ENCODE data around the gene CACNB4.

CACNB4 gene

GRCh38 chr2:152072011-152072410 lies 26.8 kb downstream of the CACNB4 start:
- no peaks in the 10 kb centered on the region for H3K36me3 Mint-ChIP-seq
- H3K9me3 Mint-ChIP-seq (ENCODE audit: low read depth), result no peaks in the 10 kb centered on the region
- H3K4me3 Mint-ChIP-seq, result no peak overlapping the region
- no peaks in the 10 kb centered on the region for H3K4me1 Mint-ChIP-seq (ENCODE audit: low read depth)
- H3K27ac Mint-ChIP-seq, result no peak overlapping the region
- no peaks in the 10 kb centered on the region for H3K27me3 Mint-ChIP-seq

DNA sequence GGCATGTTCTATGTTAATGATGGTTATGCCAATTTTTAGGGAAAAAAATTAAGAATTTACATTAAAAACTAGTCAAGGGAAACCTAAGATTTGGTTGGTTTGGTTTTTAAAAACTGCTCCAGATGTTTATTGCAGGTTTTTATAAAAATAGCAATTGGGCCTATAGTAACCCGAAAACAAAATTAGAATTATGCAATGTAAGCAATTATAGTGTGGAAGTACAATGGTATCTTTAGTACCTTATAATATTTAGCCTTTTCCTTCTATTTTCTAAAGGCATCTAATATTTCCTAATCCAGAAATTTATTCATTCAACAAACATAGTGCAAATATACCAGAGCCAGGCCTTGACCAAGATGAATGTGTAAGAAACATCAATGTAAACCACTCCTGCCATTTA lies 27.3 kb downstream of the CACNB4 start:
- Mint-ChIP-seq H3K9me3 (ENCODE audit: low read depth) (no peaks in the 10 kb centered on the region), H3K27ac (no peak overlapping the region), H3K4me1 (ENCODE audit: low read depth) (no peaks in the 10 kb centered on the region), H3K27me3 (no peaks in the 10 kb centered on the region), H3K36me3 (no peaks in the 10 kb centered on the region), H3K4me3 (no peak overlapping the region)

DNA sequence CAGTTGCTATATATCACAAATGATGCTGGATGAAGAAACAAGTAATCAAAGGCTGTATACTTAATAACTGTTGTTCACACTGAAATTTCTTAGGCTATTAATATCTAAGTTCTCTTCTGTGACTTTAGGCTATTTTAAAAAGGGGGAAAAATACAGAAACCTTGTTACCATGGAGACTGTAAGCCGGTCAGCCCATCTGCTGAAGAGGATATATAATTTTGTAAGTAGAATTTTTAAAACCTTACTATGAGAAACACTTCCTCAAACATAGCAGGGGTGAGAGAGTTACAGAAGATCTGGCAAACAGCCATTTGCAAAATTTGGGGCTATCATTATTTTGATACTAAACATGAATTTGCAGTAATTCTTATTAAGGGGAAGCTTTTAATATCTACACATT lies 27.8 kb downstream of the CACNB4 start:
- Mint-ChIP-seq H3K4me1 (ENCODE audit: low read depth) (no peaks in the 10 kb centered on the region), H3K27ac (no peak overlapping the region), H3K36me3 (no peaks in the 10 kb centered on the region), H3K4me3 (no peak overlapping the region), H3K9me3 (ENCODE audit: low read depth) (no peaks in the 10 kb centered on the region), H3K27me3 (peaks cover under 1% of the 10 kb centered on the region)

GRCh38 chr2:152068226-152068625 lies 30.6 kb downstream of the CACNB4 start:
- no peak overlapping the region for H3K4me3 Mint-ChIP-seq
- H3K36me3 Mint-ChIP-seq, result peaks cover 2% of the 10 kb centered on the region
- H3K27me3 Mint-ChIP-seq, result peaks cover 7% of the 10 kb centered on the region
- H3K9me3 Mint-ChIP-seq (ENCODE audit: low read depth), result no peaks in the 10 kb centered on the region
- H3K27ac Mint-ChIP-seq, result no peak overlapping the region
- H3K4me1 Mint-ChIP-seq (ENCODE audit: low read depth), result no peaks in the 10 kb centered on the region

- Mint-ChIP-seq H3K4me3 (no peak overlapping the region), H3K27ac (no peak overlapping the region), H3K27me3 (peaks cover 7% of the 10 kb centered on the region), H3K36me3 (peaks cover 2% of the 10 kb centered on the region), H3K4me1 (ENCODE audit: low read depth) (no peaks in the 10 kb centered on the region), H3K9me3 (ENCODE audit: low read depth) (no peaks in the 10 kb centered on the region)
These were observed 31.0 kb downstream of the CACNB4 start for GRCh38 chr2:152067823-152068222.

GRCh38 chr2:152065945-152066344 lies 32.9 kb downstream of the CACNB4 start:
- Mint-ChIP-seq H3K4me3 (no peak overlapping the region), H3K36me3 (peaks cover 2% of the 10 kb centered on the region), H3K27ac (no peak overlapping the region)

DNA sequence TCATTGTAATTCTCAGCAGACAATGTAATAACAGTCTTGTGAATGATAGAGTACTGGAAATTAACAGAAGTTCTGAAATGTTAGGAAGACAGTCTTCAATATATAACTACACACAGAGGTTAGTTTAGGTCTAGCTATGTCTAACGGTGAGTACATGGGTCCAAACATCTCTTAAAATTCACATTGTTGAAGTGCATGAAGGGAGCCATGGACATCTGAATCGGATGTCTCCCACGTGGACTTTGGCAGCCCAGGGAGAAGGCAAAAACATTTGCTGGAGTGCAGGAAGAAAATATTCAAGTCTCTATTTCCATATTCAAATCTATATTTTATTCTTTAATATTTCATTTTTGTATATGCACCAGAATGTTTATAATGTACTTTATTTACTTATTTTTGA lies 34.8 kb downstream of the CACNB4 start:
- Mint-ChIP-seq H3K9me3 (ENCODE audit: low read depth) (no peaks in the 10 kb centered on the region), H3K4me3 (no peak overlapping the region), H3K36me3 (peaks cover 2% of the 10 kb centered on the region), H3K27me3 (peaks cover 10% of the 10 kb centered on the region), H3K4me1 (ENCODE audit: low read depth) (no peaks in the 10 kb centered on the region), H3K27ac (no peak overlapping the region)

More at GRCh38 chr2:152065945-152066344, 32.9 kb downstream of the CACNB4 start:
- peaks cover 10% of the 10 kb centered on the region for H3K27me3 Mint-ChIP-seq
- no peaks in the 10 kb centered on the region for H3K9me3 Mint-ChIP-seq (ENCODE audit: low read depth)
- H3K4me1 Mint-ChIP-seq (ENCODE audit: low read depth), result no peaks in the 10 kb centered on the region

DNA sequence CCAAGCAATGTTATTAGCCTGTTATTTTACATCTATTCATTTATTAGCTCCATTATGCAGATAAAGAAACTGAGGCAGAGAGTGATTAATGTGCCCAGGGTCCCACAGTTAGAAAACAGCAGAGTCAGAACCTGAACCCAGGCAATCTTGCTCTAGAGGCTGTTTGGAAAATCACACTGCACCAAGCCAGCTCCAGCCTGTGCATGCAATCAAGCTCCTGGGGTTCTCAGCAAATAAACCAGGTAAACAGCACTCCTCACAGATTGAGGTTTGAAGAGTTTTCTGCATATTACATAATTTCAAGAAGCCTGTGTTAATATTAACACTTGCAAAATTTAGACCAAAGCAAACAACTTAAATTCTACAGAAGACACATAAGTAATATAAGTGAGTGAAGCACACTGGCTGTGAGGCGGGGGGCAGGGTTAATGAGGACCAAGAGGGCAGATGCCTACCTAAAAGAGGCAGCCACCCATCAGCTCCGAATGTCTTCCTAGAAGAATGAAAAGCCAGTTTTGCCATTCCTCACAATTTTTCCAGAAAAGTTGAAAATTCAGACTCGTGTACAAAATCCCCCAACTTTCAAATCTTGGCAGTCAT lies 35.4 kb downstream of the CACNB4 start:
- Mint-ChIP-seq H3K27me3 (peaks cover 10% of the 10 kb centered on the region), H3K4me3 (no peak overlapping the region), H3K4me1 (ENCODE audit: low read depth) (no peaks in the 10 kb centered on the region), H3K36me3 (peaks cover 2% of the 10 kb centered on the region), H3K27ac (no peak overlapping the region), H3K9me3 (ENCODE audit: low read depth) (no peaks in the 10 kb centered on the region)

DNA sequence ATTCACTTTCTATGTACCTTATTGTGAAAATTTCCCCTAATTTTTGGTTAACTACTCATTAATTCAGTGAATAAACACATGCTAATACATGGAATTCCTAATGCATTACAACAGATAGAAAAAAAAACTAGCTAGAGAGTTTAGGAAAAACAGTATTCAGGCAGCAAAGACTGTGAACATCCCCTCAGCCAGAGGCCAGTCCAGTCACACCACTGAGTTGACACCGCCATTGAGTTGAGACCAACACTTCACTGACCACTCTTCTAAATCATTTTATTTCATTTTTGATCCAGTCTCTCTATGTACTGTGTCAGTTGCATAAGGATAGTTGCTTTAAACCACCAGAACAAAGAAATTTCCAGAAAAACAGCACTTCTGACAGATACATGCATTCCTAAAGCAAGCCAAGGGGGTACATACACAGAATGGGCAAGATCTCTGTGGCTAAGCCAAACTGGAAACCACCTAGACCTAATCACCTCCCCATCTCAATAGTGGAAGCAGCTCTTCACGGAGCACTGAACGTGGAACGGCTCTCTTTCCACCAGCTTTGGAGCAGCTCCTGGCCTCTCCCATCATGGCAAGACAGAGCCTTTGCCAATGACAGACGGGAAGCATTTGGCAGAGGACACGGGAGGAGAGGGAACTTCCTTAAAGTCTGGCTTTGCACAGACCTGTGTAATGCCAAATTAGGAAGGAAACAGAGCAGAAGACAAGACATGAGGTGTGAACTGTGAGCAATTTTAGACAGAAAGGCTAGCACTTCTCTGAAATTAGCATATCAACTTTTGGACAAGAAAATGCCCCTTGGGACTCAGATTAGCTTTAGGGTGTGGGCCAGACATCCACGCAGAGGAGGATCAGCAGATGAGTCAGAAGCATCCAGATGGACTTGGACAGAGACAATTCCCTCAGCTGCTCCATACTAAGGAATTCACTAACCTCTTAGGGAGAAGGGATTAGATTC lies 36.4 kb downstream of the CACNB4 start:
- no peaks in the 10 kb centered on the region for H3K9me3 Mint-ChIP-seq (ENCODE audit: low read depth)
- no peak overlapping the region for H3K27ac Mint-ChIP-seq
- H3K4me1 Mint-ChIP-seq (ENCODE audit: low read depth), result no peaks in the 10 kb centered on the region
- H3K4me3 Mint-ChIP-seq, result no peak overlapping the region
- peaks cover 2% of the 10 kb centered on the region for H3K36me3 Mint-ChIP-seq
- H3K27me3 Mint-ChIP-seq, result peaks cover 10% of the 10 kb centered on the region

DNA sequence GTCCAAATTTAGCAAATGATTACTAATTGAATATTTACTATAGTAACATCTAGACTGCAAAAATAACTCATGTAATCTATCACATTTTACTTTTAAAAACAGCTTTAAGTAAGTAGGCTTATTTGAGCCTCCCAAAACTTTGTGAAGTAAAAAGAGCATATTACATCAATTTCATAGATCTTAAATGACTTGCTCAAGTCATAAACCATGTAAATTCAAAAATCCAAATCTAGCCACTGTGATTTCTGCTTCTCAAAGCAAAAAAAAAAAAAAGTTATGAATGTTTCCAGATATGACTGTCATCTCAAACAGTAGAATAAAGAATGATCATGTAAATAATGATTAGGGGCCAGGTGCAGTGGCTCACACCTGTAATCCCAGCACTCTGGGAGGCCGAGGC lies 37.5 kb downstream of the CACNB4 start:
- Mint-ChIP-seq H3K4me3 (no peak overlapping the region), H3K27me3 (peaks cover 10% of the 10 kb centered on the region), H3K36me3 (peaks cover 2% of the 10 kb centered on the region), H3K27ac (no peak overlapping the region), H3K9me3 (ENCODE audit: low read depth) (no peaks in the 10 kb centered on the region), H3K4me1 (ENCODE audit: low read depth) (no peaks in the 10 kb centered on the region)

DNA sequence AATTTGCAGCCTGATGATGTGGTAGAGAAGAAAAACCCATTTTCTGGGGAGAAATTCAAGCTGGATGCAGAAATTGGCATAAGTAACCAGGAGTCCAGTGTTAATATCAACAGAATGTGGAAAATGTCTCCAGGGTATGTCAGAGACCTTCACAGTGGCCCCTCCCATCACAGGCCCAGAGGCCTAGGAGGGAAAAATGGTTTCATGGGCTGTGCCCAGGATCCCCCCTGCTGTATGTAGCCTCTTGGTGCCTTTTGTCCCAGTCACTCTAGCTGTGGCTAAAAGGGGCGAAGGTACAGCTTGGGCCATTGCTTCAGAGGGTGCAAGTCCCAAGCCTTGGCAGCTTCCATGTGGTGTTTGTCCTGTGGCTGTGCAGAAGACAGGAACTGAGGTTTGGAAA lies 40.2 kb downstream of the CACNB4 start:
- no peaks in the 10 kb centered on the region for H3K4me1 Mint-ChIP-seq (ENCODE audit: low read depth)
- H3K27me3 Mint-ChIP-seq, result peaks cover 3% of the 10 kb centered on the region
- no peaks in the 10 kb centered on the region for H3K9me3 Mint-ChIP-seq (ENCODE audit: low read depth)
- H3K27ac Mint-ChIP-seq, result no peak overlapping the region
- no peak overlapping the region for H3K4me3 Mint-ChIP-seq
- no peaks in the 10 kb centered on the region for H3K36me3 Mint-ChIP-seq

GRCh38 chr2:152056418-152056817 lies 42.4 kb downstream of the CACNB4 start:
- H3K4me1 Mint-ChIP-seq (ENCODE audit: low read depth), result no peaks in the 10 kb centered on the region
- H3K27ac Mint-ChIP-seq, result no peak overlapping the region
- H3K9me3 Mint-ChIP-seq (ENCODE audit: low read depth), result no peaks in the 10 kb centered on the region
- no peak overlapping the region for H3K4me3 Mint-ChIP-seq
- no peaks in the 10 kb centered on the region for H3K36me3 Mint-ChIP-seq
- H3K27me3 Mint-ChIP-seq, result no peaks in the 10 kb centered on the region

GRCh38 chr2:152055366-152056108 lies 43.3 kb downstream of the CACNB4 start:
- no peaks in the 10 kb centered on the region for H3K9me3 Mint-ChIP-seq (ENCODE audit: low read depth)
- no peaks in the 10 kb centered on the region for H3K27me3 Mint-ChIP-seq

DNA sequence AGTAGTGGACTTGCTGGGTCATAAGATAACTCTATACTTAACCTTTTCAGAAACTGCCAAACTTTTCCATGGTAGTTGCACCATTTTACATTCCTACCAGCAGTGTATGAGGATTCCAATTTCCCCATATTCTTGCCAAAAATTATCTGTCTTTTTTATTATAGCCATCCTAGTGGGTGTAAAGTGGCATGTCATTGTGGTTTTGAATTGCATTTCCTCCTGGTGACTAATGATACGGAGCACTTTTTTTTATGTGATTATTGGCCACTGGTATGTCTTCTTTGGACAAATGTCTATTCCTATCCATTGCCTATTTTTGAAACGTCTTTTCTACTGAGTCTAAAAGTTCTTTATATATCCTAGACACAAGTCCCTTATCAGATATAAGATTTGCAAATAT lies 44.3 kb downstream of the CACNB4 start:
- Mint-ChIP-seq H3K36me3 (no peaks in the 10 kb centered on the region), H3K27ac (no peak overlapping the region), H3K4me1 (ENCODE audit: low read depth) (no peaks in the 10 kb centered on the region), H3K27me3 (no peaks in the 10 kb centered on the region), H3K9me3 (ENCODE audit: low read depth) (no peaks in the 10 kb centered on the region), H3K4me3 (no peak overlapping the region)

More at GRCh38 chr2:152055366-152056108, 43.3 kb downstream of the CACNB4 start:
- Mint-ChIP-seq H3K4me1 (ENCODE audit: low read depth) (no peaks in the 10 kb centered on the region), H3K36me3 (no peaks in the 10 kb centered on the region), H3K27ac (no peak overlapping the region), H3K4me3 (no peak overlapping the region)

DNA sequence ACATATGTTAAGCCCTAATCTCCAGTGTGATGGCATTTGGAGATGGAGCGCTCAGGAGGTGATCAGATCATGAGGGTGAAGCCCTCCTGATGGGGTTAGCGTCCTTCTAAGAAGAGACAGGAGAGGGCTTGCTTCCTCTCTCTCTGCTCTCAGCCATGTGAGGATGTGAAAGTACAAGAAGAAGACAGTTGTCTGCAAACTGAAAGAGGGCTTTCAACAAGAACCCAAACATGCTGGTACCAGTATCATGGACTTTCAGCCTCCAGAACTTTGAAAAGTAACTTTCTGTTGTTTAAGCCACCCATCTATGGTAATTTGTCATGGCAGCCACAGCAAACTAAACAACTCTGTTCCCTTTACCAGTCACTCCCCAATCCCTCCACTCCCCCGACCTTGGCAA lies 47.4 kb downstream of the CACNB4 start:
- Mint-ChIP-seq H3K4me1 (ENCODE audit: low read depth) (no peaks in the 10 kb centered on the region), H3K4me3 (no peak overlapping the region), H3K27ac (no peak overlapping the region), H3K27me3 (peaks cover 3% of the 10 kb centered on the region), H3K36me3 (no peaks in the 10 kb centered on the region), H3K9me3 (ENCODE audit: low read depth) (no peaks in the 10 kb centered on the region)
